Liver (tissue), 9 donors: ENCODE measurements around the gene ZGLP1. TPM values are rescaled to one million over a fixed set of nuclear protein-coding genes. Genes with fewer than 3 reads are reported as not detected.

ENCODE experiments used
- DNase-seq: peaks from one replicate; pipeline ENCODE4 v3.0.0-alpha.2; 2017; ENCODE audit warnings: low spot score
- H3K27ac ChIP-seq, 2 donors: one replicate each; pipeline ENCODE4 v1.7.0; 2013; ENCODE audit warnings: inconsistent platforms in 2 of 2, low read length in 2 of 2, control low read depth in 1 of 2, low read depth in 1 of 2, mild to moderate bottlenecking in 1 of 2
- H3K27me3 ChIP-seq, 4 donors: one replicate each; pipeline versions ENCODE4 v1.6.1 to v1.7.0; 2013; ENCODE audit warnings: low read length in 3 of 4, inconsistent platforms in 1 of 4, mild to moderate bottlenecking in 1 of 4, moderate library complexity in 1 of 4; ENCODE audit not compliant: control insufficient read depth in 4 of 4, insufficient read depth in 4 of 4
- H3K36me3 ChIP-seq, 4 donors: one replicate each; pipeline versions ENCODE4 v1.6.1 to v1.7.0; 2013; ENCODE audit warnings: low read length in 3 of 4, mild to moderate bottlenecking in 3 of 4, low read depth in 1 of 4, moderate library complexity in 1 of 4; ENCODE audit not compliant: control insufficient read depth in 4 of 4, insufficient read depth in 3 of 4
- H3K4me1 ChIP-seq, 4 donors: one replicate each; pipeline versions ENCODE4 v1.6.1 to v1.7.0; 2013; ENCODE audit warnings: low read length in 3 of 4, mild to moderate bottlenecking in 3 of 4, moderate library complexity in 1 of 4; ENCODE audit not compliant: control insufficient read depth in 4 of 4, insufficient read depth in 4 of 4
- H3K4me3 ChIP-seq, 3 donors: one replicate each; pipeline versions ENCODE4 v1.6.1 to v1.7.0; 2013; ENCODE audit warnings: low read length in 3 of 3, control low read depth in 1 of 3, low read depth in 1 of 3, mild to moderate bottlenecking in 1 of 3
- H3K9ac ChIP-seq, 2 donors: one replicate each; pipeline ENCODE4 v1.7.0; 2013; ENCODE audit warnings: low read length in 2 of 2, mild to moderate bottlenecking in 2 of 2, moderate library complexity in 2 of 2, control low read depth in 1 of 2, low read depth in 1 of 2
- H3K9me3 ChIP-seq, 4 donors: one replicate each; pipeline versions ENCODE4 v1.6.1 to v1.7.0; 2013; ENCODE audit warnings: low read length in 3 of 4; ENCODE audit not compliant: control insufficient read depth in 4 of 4
- CTCF ChIP-seq: fragments of 150-350 bp; IDR thresholded peaks from 2 replicates; pipeline ENCODE4 v1.5.1; 2017; ENCODE audit warnings: improper control_type of control experiment, low read depth, low read length; ENCODE audit not compliant: missing input control
- EGR1 ChIP-seq, 2 donors: IDR thresholded peaks; 2 replicates each; pipeline ENCODE4 v1.6.1; 2016 to 2018; ENCODE audit warnings: antibody characterized with exemption in 2 of 2, low read depth in 2 of 2
- FOXA1 ChIP-seq: IDR thresholded peaks from 2 replicates; pipeline ENCODE4 v1.6.1; 2016; ENCODE audit warnings: antibody characterized with exemption
- FOXA2 ChIP-seq: IDR thresholded peaks from 2 replicates; pipeline ENCODE4 v1.6.1; 2016; ENCODE audit warnings: antibody characterized with exemption
- GABPA ChIP-seq, 2 donors: IDR thresholded peaks in 1 of 2; conservative IDR thresholded peaks in 1 of 2; 2 replicates each; pipeline ENCODE4 v1.6.1; 2016; ENCODE audit warnings: antibody characterized with exemption in 2 of 2, mild to moderate bottlenecking in 1 of 2, moderate library complexity in 1 of 2
- HNF4A ChIP-seq, 2 donors: conservative IDR thresholded peaks; 2 replicates each; pipeline ENCODE4 v1.6.1; 2016; ENCODE audit warnings: antibody characterized with exemption in 2 of 2, mild to moderate bottlenecking in 2 of 2
- HNF4G ChIP-seq: IDR thresholded peaks from 2 replicates; pipeline ENCODE4 v1.6.1; 2016; ENCODE audit warnings: antibody characterized with exemption
- JUND ChIP-seq, 2 donors: IDR thresholded peaks; 2 replicates each; pipeline ENCODE4 v1.6.1; 2016; ENCODE audit warnings: antibody characterized with exemption in 2 of 2
- NR2F2 ChIP-seq: IDR thresholded peaks from 2 replicates; pipeline ENCODE4 v1.6.1; 2016; ENCODE audit warnings: antibody characterized with exemption
- RAD21 ChIP-seq, 2 donors: IDR thresholded peaks; 2 replicates each; pipeline ENCODE4 v1.6.1; 2016; ENCODE audit warnings: antibody characterized with exemption in 2 of 2, mild to moderate bottlenecking in 2 of 2
- RXRA ChIP-seq, 2 donors: IDR thresholded peaks; 2 replicates each; pipeline ENCODE4 v1.6.1; 2017 to 2018; ENCODE audit warnings: antibody characterized with exemption in 2 of 2, mild to moderate bottlenecking in 1 of 2
- TAF1 ChIP-seq: conservative IDR thresholded peaks from 2 replicates; pipeline ENCODE4 v1.6.1; 2016; ENCODE audit warnings: antibody characterized with exemption, mild to moderate bottlenecking
- YY1 ChIP-seq: IDR thresholded peaks from 2 replicates; pipeline ENCODE4 v1.6.1; 2016; ENCODE audit warnings: antibody characterized with exemption, mild to moderate bottlenecking
- ZBTB33 ChIP-seq: IDR thresholded peaks from 2 replicates; pipeline ENCODE4 v1.6.1; 2016; ENCODE audit warnings: antibody characterized with exemption
- WGBS: extraction: QIAGEN DNeasy Blood & Tissue Kit; methylation state at CpG from one replicate; pipeline ENCODE4 v1.1.7; 2013; 5-methylcytosine and 5-hydroxymethylcytosine counted together
- polyA plus RNA-seq, 2 donors: library from polyadenylated mRNA; stranded (reverse) in 1 of 2; unstranded in 1 of 2; fragments of 200-250 nt in 1 of 2; fragments of >200 nt in 1 of 2; fragmentation: Nextera tagmentation in 1 of 2; extraction: Ambion mirVana in 1 of 2; gene quantifications; one replicate each; pipeline versions ENCODE4 v1.2.1 to v1.2.3, GENCODE V29; 2013 to 2015
- total RNA-seq, 2 donors: library from RNA; depleted of rRNA; stranded (reverse); fragments of >200 nt; gene quantifications; one replicate each; pipeline ENCODE4 v1.2.3, GENCODE V29; 2014
- TF ChIP-seq, protein P1 (sequence below): IDR thresholded peaks from 2 replicates; pipeline ENCODE4 v1.6.1; 2016; ENCODE audit warnings: antibody characterized with exemption, mild to moderate bottlenecking
- donor health status: healthy.
- donor health status: healthy.
- donor health status: healthy.
- donor health status: healthy.
- donor health status: healthy.

Gene ZGLP1
- total and polyA plus RNA-seq, 4 donors, result 0.61 to 1.2 (median 0.82) TPM

- Histone ChIP-seq H3K9me3 (no peaks in the 10 kb centered on the region), H3K4me1 (no peaks in the 10 kb centered on the region), H3K4me3 (no peak overlapping the region), H3K9ac (no peak overlapping the region), H3K36me3 (peaks cover 9 to 61% (median 33%) of the 10 kb centered on the region in 4 donors), H3K27me3 (no peaks in the 10 kb centered on the region), H3K27ac (no peak overlapping the region)
- WGBS, result 98% methylated on average over 1 of the region's 1 CpG
- TF ChIP-seq RAD21 (IDR thresholded peaks at IDR 0.05) (no peak), FOXA1 (no peak), EGR1 (IDR thresholded peaks at IDR 0.05; ENCODE audit: low read depth in 2 of 2) (no peak), HNF4A (conservative IDR thresholded peaks at IDR 0.05) (no peak), NR2F2 (no peak), GABPA (IDR thresholded peaks at IDR 0.05 in 1 of 2, conservative IDR thresholded peaks at IDR 0.05 in 1 of 2) (no peak), CTCF (no peak), FOXA2 (no peak), HNF4G (no peak), YY1 (no peak), TAF1 (no peak), RXRA (IDR thresholded peaks at IDR 0.05) (no peak), JUND (IDR thresholded peaks at IDR 0.05) (no peak), ZBTB33 (no peak)
- TF ChIP-seq, protein P1, sequence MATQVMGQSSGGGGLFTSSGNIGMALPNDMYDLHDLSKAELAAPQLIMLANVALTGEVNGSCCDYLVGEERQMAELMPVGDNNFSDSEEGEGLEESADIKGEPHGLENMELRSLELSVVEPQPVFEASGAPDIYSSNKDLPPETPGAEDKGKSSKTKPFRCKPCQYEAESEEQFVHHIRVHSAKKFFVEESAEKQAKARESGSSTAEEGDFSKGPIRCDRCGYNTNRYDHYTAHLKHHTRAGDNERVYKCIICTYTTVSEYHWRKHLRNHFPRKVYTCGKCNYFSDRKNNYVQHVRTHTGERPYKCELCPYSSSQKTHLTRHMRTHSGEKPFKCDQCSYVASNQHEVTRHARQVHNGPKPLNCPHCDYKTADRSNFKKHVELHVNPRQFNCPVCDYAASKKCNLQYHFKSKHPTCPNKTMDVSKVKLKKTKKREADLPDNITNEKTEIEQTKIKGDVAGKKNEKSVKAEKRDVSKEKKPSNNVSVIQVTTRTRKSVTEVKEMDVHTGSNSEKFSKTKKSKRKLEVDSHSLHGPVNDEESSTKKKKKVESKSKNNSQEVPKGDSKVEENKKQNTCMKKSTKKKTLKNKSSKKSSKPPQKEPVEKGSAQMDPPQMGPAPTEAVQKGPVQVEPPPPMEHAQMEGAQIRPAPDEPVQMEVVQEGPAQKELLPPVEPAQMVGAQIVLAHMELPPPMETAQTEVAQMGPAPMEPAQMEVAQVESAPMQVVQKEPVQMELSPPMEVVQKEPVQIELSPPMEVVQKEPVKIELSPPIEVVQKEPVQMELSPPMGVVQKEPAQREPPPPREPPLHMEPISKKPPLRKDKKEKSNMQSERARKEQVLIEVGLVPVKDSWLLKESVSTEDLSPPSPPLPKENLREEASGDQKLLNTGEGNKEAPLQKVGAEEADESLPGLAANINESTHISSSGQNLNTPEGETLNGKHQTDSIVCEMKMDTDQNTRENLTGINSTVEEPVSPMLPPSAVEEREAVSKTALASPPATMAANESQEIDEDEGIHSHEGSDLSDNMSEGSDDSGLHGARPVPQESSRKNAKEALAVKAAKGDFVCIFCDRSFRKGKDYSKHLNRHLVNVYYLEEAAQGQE, result no peak
- no peak for DNase-seq
These were observed 30.7 kb downstream of the ZGLP1 start for GRCh38 chr19:10278935-10279334.

DNA sequence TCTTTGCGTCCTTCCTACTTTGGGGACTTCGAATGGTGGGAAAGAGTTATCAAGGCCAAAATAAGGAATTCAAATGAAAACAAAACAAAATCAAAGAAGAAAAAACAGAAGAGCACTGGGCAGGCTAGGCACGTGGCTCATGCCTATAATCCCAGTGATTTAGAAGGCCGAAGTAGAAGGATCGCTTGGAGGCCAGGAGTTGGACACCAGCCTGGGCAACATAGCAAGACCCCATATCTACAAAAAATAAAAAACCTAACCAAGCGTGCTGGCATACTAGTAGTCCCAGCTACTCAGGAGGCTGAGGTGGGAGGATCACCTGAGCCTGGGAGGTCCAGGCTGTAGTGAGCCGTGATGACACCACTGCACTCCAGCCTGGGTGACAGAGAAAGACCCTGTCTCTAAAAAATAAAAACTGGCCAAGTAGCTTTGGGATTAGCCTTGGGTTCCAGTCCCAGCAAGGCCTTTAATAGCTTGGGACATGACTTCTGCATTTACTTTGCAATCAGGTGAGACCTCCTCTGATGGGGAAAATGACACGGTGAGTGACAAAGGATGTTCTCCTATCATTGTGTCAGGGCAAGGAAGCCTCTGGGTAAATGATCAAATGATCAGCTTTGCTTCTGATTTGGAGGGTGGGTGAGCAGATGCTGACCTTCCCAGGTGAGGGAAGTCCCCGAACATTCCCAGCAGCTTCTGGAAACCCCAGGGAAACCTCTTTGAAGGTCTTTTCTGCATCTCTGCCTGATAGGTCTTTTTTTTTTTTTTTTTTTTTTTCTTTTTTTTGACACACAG is 31.6 kb downstream of the ZGLP1 start:
- no peaks in the 10 kb centered on the region for H3K9me3 ChIP-seq
- no peak for DNase-seq
- no peak overlapping the region for H3K9ac ChIP-seq
- H3K36me3 ChIP-seq, result peaks cover 7 to 52% (median 29%) of the 10 kb centered on the region in 4 donors
- TF ChIP-seq, protein P1, result no peak
- TF ChIP-seq HNF4G (no peak), EGR1 (IDR thresholded peaks at IDR 0.05; ENCODE audit: low read depth in 2 of 2) (no peak), FOXA2 (no peak), FOXA1 (no peak), HNF4A (conservative IDR thresholded peaks at IDR 0.05) (no peak), TAF1 (no peak)
- no peak overlapping the region for H3K4me3 ChIP-seq
- no peak overlapping the region for H3K27ac ChIP-seq
- no peaks in the 10 kb centered on the region for H3K27me3 ChIP-seq
- no peaks in the 10 kb centered on the region for H3K4me1 ChIP-seq
- WGBS, result 93% methylated on average over 9 of the region's 9 CpGs
